Hypothalamus (tissue), 51 donors: ENCODE data around the gene LRRC61.

ENCODE experiments used
- DNase-seq, 51 donors: peaks; one replicate each; lab custom pipeline; 2025; lab: John Stamatoyannopoulos, UW

LRRC61 gene

DNA sequence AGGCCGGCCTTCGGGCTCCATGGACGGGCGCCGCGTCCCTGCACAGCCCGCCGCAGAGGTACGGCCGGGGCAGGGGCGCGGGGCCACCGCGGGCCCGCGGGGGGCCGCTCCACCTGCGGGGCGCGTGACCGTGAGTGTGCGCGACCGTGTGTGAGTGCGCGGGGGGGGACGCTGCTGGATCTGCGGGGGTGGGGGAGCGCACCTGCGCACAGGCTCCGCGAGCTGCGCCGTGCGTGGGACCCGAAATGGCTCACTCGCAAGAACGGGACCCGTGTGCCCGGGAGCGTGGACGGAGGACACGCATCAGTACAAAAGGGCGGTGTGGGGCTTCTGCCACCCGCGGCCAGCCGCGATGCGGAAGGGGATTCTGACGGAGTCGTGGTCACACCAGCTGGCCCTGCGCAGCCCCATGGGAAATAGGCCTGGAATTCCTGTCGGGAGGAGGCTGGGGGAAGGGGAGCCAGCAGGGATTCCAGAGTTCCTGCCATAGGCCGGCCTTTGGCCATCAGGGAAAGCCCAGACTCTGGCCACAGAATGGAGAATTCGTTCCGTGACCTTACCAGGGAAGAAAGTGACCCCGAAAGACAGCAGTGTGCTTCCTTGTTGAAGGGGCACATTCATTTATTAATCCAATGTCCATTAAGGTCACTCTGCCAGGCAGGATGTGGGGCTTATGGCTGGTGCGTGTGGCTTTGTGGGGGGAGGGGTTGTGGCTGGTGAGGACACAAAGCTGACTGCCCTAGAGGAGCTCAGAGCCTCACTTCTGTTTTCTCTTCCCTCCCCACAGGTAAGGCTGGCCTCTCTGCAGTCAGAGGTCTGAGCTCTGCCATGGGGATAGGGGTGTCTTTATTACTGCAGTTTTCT, 46.0 kb downstream of the LRRC61 start:
- DNase-seq = peak in 30 of 51 donors; percentile 30 to 92 (median 72)

DNA sequence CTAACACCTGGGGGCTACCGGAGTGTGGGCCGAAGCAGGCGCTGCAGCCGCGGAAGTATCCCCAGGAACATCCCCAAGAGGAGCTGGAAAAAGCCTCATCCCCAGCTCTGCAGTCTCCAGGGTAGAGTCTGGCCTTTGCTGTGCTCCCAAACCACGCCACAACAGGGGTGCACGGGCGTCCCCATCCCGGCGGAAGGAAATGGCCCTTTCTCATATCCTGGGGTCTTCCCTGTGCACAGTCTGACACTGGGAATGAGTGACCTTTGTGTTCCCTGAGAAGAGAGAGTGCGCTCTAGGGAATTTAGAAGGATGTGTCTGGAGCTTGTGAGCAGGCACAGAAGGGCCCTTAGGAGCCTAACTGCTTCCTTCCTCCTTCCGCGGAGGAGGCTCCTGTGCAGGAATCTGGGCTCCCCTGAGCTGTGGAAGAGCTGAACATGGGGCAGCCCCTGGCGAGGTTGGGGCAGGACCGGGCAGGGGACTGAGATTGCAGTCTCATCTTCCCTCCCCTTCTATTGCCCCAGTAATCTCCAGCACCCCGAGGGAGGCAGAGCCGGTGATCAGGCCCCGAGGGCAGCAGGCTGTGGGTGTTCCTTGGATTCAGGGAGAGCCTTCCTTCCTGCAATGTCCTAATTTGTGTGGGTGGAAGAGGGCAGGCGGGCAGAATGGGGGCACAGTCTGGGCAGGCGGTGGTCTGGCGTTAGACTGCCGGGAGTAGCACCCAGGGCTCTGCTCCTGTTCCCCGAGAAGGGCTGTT, 46.8 kb downstream of the LRRC61 start:
- no peak for DNase-seq

DNA sequence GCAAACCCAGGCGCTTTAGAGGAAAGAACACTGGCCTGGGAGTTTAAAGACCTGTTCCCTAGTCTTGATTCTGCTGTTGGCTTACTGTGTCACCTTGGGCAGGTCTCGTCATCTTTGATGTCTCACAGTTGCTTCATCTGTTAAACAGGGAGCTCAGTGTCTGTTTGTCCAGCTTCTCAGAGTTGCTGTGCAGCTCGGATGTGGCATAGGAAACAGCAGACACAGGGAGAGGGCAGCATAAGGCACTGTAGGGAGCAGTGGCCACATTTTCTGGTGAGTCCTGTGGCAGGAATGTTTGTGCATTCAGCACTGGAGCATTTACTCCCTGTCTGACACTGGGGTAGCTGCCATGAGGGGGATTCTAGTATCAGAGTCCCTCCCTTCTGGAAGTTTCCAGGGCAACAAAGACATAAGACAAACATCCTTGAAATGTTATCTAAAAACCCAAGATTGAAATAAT, 47.5 kb downstream of the LRRC61 start:
- DNase-seq = no peak

DNA sequence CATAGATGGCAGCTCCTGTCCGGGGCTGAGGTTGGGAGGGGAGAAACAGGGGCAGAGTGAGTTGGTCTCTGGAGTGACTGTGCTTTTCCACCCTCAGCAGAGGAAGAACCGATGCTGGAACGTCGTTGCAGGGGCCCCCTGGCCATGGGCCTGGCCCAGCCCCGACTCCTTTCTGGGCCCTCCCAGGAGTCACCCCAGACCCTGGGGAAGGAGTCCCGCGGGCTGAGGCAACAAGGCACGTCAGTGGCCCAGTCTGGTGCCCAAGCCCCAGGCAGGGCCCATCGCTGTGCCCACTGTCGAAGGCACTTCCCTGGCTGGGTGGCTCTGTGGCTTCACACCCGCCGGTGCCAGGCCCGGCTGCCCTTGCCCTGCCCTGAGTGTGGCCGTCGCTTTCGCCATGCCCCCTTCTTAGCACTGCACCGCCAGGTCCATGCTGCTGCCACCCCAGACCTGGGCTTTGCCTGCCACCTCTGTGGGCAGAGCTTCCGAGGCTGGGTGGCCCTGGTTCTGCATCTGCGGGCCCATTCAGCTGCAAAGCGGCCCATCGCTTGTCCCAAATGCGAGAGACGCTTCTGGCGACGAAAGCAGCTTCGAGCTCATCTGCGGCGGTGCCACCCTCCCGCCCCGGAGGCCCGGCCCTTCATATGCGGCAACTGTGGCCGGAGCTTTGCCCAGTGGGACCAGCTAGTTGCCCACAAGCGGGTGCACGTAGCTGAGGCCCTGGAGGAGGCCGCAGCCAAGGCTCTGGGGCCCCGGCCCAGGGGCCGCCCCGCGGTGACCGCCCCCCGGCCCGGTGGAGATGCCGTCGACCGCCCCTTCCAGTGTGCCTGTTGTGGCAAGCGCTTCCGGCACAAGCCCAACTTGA, 48.2 kb downstream of the LRRC61 start:
- no peak for DNase-seq

DNA sequence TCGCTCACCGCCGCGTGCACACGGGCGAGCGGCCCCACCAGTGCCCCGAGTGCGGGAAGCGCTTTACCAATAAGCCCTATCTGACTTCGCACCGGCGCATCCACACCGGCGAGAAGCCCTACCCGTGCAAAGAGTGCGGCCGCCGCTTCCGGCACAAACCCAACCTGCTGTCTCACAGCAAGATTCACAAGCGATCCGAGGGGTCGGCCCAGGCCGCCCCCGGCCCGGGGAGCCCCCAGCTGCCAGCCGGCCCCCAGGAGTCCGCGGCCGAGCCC, 48.8 kb downstream of the LRRC61 start:
- DNase-seq = no peak

DNA sequence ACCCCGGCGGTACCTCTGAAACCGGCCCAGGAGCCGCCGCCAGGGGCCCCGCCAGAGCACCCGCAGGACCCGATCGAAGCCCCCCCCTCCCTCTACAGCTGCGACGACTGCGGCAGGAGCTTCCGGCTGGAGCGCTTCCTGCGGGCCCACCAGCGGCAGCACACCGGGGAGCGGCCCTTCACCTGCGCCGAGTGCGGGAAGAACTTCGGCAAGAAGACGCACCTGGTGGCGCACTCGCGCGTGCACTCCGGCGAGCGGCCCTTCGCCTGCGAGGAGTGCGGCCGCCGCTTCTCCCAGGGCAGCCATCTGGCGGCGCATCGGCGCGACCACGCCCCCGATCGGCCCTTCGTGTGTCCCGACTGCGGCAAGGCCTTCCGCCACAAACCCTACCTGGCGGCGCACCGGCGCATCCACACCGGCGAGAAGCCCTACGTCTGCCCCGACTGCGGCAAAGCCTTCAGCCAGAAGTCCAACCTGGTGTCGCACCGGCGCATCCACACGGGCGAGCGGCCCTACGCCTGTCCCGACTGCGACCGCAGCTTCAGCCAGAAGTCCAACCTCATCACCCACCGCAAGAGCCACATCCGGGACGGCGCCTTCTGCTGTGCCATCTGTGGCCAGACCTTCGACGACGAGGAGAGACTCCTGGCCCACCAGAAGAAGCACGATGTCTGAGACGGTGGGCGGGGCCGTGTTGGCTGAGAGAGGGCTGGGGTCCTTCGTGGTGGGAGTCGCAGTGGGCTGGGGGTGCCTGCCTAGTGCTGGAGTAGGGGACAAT, 49.3 kb downstream of the LRRC61 start:
- DNase-seq = no peak

DNA sequence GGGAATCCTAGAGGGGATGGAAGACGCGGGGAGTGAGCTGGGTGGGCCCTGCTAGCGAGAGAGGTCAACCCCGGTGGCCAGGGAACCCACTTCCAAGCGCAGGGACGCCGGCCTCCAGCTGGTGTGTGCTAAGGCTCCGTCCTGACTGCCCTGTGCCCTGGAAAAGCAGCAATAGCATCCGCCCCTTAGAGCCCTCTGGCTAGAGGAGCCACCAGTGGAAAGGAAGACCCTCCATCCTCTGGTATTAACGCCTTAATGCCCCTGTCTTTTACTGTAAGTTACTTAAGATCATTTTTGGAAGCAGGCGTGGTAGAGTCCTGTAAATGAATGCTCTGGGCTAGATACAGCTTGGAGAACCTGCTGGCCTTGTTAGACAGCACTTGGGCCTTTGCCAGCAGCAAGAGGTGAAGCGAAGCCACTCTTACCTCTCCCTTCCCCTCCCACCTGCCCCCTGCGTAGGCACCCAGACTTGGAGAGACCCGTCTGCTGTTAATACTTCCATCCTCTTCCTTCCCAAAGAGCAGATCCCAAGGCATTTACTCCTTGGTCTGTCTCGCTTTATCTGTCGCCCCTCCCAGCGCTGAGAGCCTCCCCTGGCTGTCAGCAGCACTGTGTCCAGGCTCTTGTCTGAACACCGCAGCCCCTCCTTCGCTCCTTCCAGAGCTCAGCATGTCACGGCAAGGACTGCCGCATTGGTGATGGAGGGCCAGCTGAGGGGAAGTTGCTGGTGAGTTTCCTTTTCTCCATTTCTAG, 50.1 kb downstream of the LRRC61 start:
- DNase-seq = no peak

DNA sequence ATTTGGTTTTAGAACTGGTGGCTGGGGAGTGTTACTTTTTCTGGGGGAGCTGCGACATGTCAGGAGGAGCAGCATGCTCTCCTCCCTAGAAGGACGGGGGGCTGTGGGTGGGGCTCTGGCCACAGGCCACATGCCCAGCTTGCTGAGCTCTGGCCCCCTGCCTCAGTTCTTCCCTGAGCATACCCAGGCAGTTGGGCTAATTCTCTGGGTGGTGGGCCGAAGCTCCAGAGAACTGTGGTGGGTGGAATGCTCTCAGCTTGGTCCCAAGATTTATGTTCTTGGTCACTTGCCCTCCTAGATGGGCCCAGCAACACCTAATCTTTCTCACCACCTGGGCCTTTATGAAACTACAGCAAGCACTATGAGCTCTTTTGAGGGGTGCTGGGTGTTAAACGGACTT, 50.9 kb downstream of the LRRC61 start:
- no peak for DNase-seq

DNA sequence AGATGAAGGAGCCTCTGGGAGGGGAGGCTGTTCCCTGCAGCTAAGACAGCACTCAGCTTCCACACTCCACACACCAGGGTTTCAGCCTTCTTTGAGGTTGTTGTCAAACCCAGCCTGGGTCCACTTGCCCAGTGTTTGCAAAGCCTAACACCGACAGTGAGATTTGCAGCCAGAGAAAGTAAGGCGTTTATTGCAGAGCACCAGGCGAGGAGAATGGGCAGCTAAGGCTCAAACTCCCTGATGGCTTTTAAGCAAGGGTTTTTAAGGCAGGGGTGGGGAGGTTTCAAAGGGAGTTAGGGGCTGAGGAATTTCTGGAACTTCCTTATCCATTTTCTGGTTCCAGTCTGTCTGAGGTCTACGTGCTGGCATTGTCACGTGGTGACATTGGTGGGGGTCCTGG, 51.3 kb downstream of the LRRC61 start:
- DNase-seq = no peak

DNA sequence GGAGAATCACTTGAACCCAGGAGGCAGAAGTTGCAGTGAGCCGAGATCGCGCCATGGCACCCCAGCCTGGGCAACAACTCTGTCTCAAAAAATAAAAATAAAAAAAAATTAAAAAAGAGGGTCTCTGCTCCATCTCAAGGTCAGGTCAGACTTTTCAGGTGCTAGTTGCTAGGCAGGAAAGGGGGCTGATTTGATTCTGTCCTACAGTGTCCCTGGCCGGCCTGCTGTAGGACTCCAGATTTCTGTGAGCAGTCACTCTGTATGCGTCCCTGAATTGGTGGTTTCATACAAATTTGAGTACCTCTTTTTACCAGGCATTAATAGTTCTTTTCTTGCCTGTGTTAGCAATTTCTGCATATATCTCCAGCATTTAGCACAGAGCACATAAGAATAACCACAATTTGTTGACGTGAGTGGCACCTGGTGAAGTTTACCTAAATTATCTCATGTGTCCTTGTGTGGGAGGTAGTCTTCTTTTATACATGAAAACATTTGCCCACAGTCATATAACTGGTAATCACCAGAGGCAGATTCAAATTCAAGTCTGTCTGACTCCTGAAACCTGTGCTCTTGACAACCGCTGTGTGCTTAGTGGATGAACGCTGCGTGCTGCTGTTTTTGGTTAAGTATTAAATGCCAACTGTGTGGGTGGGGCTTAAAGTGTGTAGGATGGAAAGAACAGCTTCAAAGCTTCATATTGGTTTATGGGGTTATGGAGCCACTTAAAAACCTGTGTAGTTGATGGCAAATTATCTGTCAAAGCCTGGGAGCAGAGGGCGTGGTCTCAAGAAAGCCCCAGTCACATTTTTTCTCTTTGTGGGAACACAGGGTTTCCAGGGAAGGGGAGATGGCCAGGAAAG, 52.7 kb downstream of the LRRC61 start:
- peak in 1 of 51 donors; percentile 28 for DNase-seq

DNA sequence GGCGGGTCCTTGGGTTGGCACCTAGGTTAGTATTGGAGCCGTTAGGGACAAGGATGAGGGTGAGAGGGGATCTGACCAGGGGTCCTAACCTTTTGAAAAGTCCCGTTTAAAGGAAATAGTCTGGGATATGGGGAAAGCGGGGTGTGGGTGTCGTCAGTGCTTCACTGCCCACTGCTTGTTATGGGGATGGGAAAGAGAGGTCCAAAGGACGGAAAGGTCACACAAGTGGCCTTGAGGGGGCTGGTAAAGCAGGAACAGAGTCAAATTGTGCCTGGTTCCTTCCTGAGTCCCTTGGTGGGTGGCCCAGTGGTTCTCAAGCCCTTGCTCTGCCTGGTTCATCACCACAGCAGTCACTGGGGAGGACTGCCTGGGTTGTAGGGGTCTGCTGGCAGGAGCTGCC, 53.4 kb downstream of the LRRC61 start:
- DNase-seq = no peak

DNA sequence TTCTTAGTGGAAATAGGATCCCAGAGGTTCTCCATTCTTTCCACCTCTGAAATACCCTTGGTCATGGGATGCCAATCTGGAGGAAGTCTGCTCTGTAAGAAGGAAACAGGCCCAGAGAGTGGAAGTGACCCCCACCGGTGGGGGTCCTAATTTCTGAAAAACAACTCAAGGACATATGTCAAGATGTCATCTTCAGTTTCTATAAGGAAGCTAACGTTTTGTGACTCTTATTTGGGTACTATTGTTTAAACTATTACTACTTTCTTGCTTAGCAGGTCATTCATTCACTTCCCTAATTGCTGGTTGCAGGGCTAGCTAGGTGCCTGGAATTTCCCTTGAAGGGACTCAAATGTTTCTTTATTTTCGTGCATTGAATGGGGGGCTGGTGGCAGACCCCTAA, 54.0 kb downstream of the LRRC61 start:
- DNase-seq = no peak

DNA sequence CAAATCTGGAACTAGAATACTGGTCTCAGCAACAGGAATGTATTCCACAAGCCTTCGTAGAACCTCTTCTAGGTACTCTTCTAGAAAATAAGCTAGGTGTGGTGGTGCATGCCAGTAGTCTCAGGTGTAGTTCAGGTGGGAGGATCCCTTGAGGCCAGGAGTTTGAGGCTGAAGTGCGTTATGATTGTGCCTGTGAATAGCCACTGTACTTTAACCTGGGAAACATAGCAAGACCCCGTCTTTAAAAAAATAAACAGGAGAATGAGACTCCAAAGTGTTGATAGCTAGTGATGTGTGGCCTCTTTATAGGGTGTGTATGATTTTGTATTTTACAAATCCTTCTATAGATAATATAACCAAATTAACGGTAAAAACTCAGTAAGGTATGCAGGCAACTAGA, 54.5 kb downstream of the LRRC61 start:
- DNase-seq = no peak

DNA sequence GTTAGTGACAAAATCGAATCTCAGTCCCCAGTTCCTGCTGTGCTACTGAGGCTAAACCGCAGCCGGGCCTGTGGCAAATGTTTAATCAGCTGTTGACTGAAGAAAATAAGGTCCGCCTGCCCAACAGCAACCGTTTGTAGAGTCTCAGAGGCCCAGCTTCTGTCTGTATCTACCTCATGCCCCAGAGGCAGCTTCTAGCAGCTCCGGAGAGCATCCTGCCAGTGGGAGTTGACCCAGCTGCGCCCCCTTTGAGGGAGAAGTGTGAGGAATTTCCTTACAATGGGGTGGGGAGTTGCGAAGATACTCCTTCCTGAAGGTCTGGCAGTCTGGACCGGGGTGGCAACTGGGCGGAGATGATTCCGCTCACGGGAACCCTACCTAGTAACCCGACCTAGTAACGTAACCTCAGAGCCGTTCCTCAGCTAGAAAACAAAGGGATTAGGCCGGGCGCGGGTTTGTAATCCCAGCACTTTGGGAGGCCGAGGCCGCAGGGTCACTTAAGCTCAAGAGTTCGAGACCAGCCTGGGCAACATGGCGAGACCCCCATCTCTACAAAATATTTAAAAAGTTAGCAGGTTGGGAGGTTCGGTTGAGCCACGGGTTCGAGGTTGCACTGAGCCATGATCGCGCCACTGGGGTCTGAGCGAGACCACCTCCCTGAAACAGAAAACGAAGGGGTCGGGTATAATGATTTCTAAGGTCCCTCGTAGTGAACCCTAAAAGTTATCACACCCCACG, 55.1 kb downstream of the LRRC61 start:
- peak in 27 of 51 donors; percentile 22 to 72 (median 33) for DNase-seq

DNA sequence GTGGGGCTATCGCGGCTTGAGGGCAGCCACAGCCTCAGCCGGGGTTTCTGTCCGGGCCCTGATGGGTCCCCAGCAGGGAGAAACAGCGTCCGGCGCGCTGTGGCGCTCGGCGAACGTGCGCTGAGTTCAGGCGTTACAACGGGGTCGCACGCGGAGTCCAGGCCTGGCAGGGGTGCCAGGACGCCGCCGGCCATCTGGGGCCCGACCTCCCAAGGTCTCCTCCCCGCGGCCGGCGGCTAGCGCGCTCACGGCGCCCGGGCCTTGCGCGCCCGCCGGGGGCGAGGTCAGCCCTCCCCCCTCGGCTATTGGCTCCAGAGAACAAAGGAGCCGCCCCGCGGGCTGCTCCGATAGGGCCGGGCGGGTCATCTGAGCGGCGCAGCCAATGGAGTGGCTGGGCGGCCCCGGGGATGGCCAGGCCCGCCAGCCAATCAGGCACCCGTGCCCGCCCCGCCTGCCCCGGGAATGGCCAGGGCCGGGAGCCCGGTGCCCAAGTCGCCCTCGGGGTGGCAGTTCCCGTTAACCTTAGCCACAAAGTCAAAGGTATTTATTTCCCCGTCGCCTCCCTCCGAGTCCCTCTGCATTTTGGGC, 55.8 kb downstream of the LRRC61 start, which contains the start of gene ZNF775:
Gene ZNF775, plus strand, starts transcription at position 478 of the 588 bp plus-strand sequence. CDS start 9,141 bp downstream, outside the sequence.
- DNase-seq = peak in 50 of 51 donors; percentile 64 to 99 (median 93)

DNA sequence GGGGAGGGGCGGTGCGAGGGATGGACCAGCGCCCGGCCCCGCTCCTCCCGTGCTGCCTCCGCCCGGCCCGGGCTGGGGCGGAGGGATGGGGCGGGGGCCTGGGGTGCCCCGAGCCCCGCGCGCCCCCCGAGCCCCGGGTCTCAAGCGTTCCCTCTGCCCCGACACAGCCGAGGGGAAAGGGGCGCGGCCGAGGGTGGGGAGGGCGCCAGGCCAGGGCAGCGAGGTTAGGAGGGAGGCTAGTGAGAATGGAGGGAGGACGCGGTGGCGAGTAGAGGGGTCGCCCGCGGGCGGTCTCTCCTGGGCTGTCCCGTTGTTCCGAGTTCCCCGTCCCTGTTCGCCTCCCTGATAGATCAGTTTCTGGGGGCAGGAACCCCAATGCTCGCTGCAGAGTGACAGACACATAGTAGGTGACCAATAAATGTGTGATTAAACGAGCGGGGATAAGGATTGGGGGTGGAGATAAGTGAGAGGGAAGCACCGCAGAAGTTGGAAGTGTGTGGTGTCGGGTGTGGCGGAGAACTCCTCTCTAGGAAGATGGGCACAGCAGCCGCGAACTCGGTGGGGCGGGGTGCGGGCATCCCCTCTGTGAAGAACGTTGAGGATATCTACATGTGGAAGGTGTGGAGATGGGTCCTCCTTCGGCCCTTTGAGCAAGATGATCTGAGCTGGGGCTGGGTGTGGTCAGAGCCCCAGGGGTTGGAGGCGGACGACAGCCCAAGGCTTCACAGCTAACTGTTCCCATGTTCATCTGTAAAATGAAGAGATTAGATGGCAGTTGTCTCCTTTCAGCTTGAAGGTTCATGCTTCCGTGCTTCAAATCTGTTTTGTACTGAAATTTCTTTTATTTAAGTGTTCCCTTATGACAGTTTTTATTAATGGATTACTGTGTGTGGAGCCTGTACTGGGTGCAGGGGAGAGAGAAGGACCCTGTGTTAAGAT, 56.6 kb downstream of the LRRC61 start:
- peak in 10 of 51 donors; percentile 31 to 70 (median 54) for DNase-seq
